ENCODE data around the gene CACNG3. TPM values are rescaled to one million over a fixed set of nuclear protein-coding genes. Genes with fewer than 3 reads are reported as not detected.
"Not testable (repeated sequence)": the region's sequence is repeated elsewhere in the genome, so short reads cannot be mapped to it uniquely, and the experiment has no call there.

Gene CACNG3
- total RNA-seq, 6 experiments from 2014 or later: not detected

DNA sequence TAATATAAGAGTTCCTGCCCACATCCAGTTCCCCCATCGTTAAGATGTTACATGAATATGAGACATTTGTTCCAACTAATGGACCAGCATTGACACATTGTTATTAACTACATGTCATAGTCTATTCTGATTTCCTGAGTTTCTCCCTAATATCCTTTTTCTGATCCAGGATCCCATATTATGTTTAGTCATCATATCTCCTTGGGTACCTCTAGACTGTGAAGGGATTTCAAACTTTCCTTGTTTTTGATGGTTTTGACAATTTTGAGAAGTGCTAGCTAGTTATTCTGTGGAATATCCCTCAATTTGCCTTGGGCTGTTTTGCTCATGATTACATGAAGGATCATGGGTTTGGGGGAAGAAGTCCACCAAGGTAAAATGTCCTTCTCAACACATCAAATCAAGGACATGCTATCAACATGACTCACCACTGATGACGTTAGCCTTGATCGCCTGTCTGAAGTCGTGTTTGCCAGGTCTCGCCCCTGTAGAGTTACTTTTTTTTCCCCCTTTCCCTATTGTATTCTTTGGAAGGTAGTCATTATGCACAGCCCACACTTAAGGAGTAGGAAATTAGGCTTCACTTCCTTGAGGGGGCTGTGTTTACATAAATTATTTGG, 42.5 kb downstream of the CACNG3 start:
- Histone ChIP-seq H3K4me1 (no peaks in the 10 kb centered on the region), H3K27ac (no peak overlapping the region), H3K27me3 (no peaks in the 10 kb centered on the region), H3K4me3 (no peak overlapping the region), H3K36me3 (no peaks in the 10 kb centered on the region), H3K9me3 (no peaks in the 10 kb centered on the region)
- DNase-seq: no peak
- TF ChIP-seq POLR2A (IDR thresholded peaks at IDR 0.05): no peak
- TF ChIP-seq, protein P1, sequence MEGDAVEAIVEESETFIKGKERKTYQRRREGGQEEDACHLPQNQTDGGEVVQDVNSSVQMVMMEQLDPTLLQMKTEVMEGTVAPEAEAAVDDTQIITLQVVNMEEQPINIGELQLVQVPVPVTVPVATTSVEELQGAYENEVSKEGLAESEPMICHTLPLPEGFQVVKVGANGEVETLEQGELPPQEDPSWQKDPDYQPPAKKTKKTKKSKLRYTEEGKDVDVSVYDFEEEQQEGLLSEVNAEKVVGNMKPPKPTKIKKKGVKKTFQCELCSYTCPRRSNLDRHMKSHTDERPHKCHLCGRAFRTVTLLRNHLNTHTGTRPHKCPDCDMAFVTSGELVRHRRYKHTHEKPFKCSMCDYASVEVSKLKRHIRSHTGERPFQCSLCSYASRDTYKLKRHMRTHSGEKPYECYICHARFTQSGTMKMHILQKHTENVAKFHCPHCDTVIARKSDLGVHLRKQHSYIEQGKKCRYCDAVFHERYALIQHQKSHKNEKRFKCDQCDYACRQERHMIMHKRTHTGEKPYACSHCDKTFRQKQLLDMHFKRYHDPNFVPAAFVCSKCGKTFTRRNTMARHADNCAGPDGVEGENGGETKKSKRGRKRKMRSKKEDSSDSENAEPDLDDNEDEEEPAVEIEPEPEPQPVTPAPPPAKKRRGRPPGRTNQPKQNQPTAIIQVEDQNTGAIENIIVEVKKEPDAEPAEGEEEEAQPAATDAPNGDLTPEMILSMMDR (IDR thresholded peaks at IDR 0.05): no peak
- no peak for ATAC-seq
- WGBS (ENCODE audit: insufficient coverage, low coverage, low lambda C conversion rate, missing lambda C conversion rate): 73% methylated on average over 5 of the region's 5 CpGs
- intact Hi-C loops (cut with DNase I): no loop called here

DNA sequence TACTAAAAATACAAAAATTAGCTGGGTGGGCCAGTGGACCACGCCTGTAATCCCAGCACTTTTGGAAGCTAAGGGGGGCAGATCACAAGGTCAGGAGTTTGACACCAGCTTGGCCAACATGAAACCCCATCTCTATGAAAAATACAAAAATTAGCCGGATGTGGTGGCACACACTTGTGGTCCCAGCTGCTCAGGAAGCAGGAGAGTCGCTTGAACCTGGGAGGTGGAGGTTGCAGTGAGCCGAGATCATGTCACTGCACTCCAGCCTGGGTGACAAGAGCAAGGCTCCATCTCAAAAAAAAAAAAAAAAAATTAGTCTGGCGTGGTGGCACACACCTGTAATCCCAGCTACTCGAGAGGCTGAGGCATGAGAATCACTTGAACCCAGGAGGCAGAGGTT, 44.6 kb downstream of the CACNG3 start:
- H3K36me3 ChIP-seq; H3K27me3 ChIP-seq; intact Hi-C loops (cut with DNase I); ATAC-seq; H3K9me3 ChIP-seq; H3K4me1 ChIP-seq; H3K27ac ChIP-seq; DNase-seq; H3K4me3 ChIP-seq: not testable (repeated sequence)
- WGBS (ENCODE audit: insufficient coverage, low coverage, low lambda C conversion rate, missing lambda C conversion rate): 54% methylated on average over 6 of the region's 6 CpGs

DNA sequence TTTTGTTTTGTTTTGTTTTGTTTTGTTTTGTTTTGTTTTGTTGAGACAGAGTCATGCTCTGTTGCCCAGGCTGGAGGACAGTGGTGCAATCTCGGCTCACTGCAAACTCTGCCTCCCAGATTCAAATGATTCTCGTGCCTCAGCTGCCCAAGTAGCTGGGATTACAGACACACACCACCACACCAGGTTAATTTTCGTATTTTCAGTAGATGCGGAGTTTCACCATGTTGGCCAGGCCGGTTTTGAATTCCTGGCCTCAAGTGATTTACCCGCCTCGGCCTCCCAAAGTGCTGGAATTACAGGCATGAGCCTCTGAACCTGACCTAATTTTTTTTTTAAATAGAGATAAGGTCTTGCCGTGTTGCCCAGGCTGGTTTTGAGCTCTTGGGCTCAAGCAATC, 46.5 kb downstream of the CACNG3 start:
- H3K4me3 ChIP-seq: no peak overlapping the region
- no peak for ATAC-seq
- no peak for DNase-seq
- H3K36me3 ChIP-seq: no peaks in the 10 kb centered on the region
- no peak overlapping the region for H3K27ac ChIP-seq
- no peaks in the 10 kb centered on the region for H3K4me1 ChIP-seq
- TF ChIP-seq, protein P1 (IDR thresholded peaks at IDR 0.05): no peak
- TF ChIP-seq POLR2A (IDR thresholded peaks at IDR 0.05): no peak
- no peaks in the 10 kb centered on the region for H3K9me3 ChIP-seq
- H3K27me3 ChIP-seq: no peaks in the 10 kb centered on the region
- intact Hi-C loops (cut with DNase I): no loop called here
- 61% methylated on average over 7 of the region's 8 CpGs for WGBS (ENCODE audit: insufficient coverage, low coverage, low lambda C conversion rate, missing lambda C conversion rate)

DNA sequence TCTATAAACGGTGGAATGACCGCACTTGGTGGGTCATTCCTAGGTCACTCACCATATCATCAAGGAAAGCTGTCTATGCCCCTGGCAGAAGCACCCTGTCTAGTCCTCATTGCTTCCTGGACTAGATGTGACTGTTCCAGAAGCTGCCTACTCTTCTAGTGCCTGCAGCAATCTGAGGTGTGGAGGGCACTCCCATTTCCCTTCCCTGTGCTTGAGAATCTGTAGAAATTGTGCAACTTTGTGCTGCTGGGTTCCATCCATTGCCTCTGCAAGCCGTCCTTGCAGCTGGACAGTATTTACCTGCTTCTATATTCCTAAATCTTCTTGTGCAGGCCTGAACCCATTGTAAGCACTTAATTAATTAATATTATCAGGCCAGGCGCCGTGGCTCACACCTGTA, 52.1 kb downstream of the CACNG3 start:
- 66% methylated on average over 5 of the region's 5 CpGs for WGBS (ENCODE audit: insufficient coverage, low coverage, low lambda C conversion rate, missing lambda C conversion rate)

More for the DNA sequence above, 52.1 kb downstream of the CACNG3 start:
- Histone ChIP-seq H3K4me1 (no peaks in the 10 kb centered on the region), H3K9me3 (no peaks in the 10 kb centered on the region), H3K27me3 (no peaks in the 10 kb centered on the region), H3K36me3 (no peaks in the 10 kb centered on the region), H3K4me3 (no peak overlapping the region), H3K27ac (no peak overlapping the region)
- ATAC-seq: no peak
- intact Hi-C loops (cut with DNase I): no loop called here
- DNase-seq: no peak
- TF ChIP-seq POLR2A (IDR thresholded peaks at IDR 0.05): no peak
- TF ChIP-seq, protein P1 (IDR thresholded peaks at IDR 0.05): no peak

All from right lobe of liver (tissue), 6 donors.